Activated gamma-delta T cell treated with anti-CD3 and anti-CD28 coated beads, Interleukin-2, amount 50 U/mL, for 16 hours (primary cell): ENCODE data around the gene FANCC.

Experiments used
- DNase-seq: peaks from one replicate; pipeline ENCODE4 v3.0.0-alpha.2; 2020; ENCODE audit warnings: low read depth

FANCC gene

GRCh38 chr9:95102001-95102433 lies 215.5 kb downstream of the FANCC start:
- no peak for DNase-seq

- DNase-seq, result no peak
Observed at GRCh38 chr9:95101326-95101725, 216.2 kb downstream of the FANCC start.

GRCh38 chr9:95100071-95100627 lies 217.4 kb downstream of the FANCC start:
- no peak for DNase-seq

- no peak for DNase-seq
Observed at GRCh38 chr9:95099321-95100070, 218.0 kb downstream of the FANCC start.

- no peak for DNase-seq
Observed at GRCh38 chr9:95098391-95098921, 219.1 kb downstream of the FANCC start.

GRCh38 chr9:95097279-95097678 lies 220.2 kb downstream of the FANCC start:
- no peak for DNase-seq

GRCh38 chr9:95096807-95097206 lies 220.7 kb downstream of the FANCC start:
- no peak for DNase-seq

- no peak for DNase-seq
Observed at GRCh38 chr9:95096381-95096780, 221.1 kb downstream of the FANCC start.

- DNase-seq, result no peak
Observed at GRCh38 chr9:95095641-95096355, 221.7 kb downstream of the FANCC start.

- no peak for DNase-seq
Observed at GRCh38 chr9:95094002-95094401, 223.5 kb downstream of the FANCC start.

GRCh38 chr9:95093586-95093985 lies 223.9 kb downstream of the FANCC start:
- no peak for DNase-seq

GRCh38 chr9:95092262-95093072 lies 225.0 kb downstream of the FANCC start:
- no peak for DNase-seq

GRCh38 chr9:95091601-95092261 lies 225.8 kb downstream of the FANCC start:
- DNase-seq, result no peak

GRCh38 chr9:95090871-95091577 lies 226.5 kb downstream of the FANCC start:
- DNase-seq, result no peak

- no peak for DNase-seq
Observed at GRCh38 chr9:95090023-95090791, 227.3 kb downstream of the FANCC start.

GRCh38 chr9:95089257-95090022 lies 228.1 kb downstream of the FANCC start:
- DNase-seq, result no peak

- DNase-seq, result no peak
Observed at GRCh38 chr9:95088421-95089161, 228.9 kb downstream of the FANCC start.

GRCh38 chr9:95087659-95088242 lies 229.8 kb downstream of the FANCC start:
- no peak for DNase-seq
